Right lobe of liver (tissue), 4 donors: ENCODE results near the gene RAB8B.

ENCODE experiments used
- POLR2A ChIP-seq: fragments of 450-650 bp; IDR thresholded peaks from one replicate; pipeline ENCODE4 v1.6.1; 2017; ENCODE audit warnings: antibody characterized with exemption, mild to moderate bottlenecking
- TF ChIP-seq, protein P1 (sequence below), 4 donors: fragments of 200-600 bp in 3 of 4; fragments of 450-650 bp in 1 of 4; IDR thresholded peaks; one replicate each; pipeline versions ENCODE4 v1.5.1 to v1.8.0; 2016 to 2022; ENCODE audit warnings: antibody characterized with exemption in 4 of 4, mild to moderate bottlenecking in 2 of 4
- donor health status: DM: no; HTN: no; CAD: no.
- donor health status: DM: no; HTN: no; CAD: no.
- donor health status: DM: no; HTN: yes; CAD: no.

DNA sequence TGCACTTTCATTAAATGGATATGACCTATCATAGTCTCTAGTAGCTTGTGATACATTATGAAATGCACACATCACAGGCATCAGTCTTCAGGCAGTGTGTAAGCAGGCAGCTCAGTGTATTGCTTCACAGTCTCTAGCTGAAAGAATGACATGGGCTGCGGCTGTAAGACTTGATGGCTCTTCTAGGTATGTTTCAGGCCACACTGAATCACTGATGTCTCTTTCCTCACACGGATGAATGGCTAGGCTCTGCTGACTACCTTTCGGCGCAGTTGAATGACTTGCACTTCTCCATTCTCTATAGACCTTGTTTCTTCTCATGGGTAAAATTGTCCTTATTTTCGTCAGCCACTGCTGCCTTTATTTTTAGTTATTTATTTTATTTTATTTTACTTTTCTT is 103.4 kb downstream of the RAB8B start:
- TF ChIP-seq, protein P1, sequence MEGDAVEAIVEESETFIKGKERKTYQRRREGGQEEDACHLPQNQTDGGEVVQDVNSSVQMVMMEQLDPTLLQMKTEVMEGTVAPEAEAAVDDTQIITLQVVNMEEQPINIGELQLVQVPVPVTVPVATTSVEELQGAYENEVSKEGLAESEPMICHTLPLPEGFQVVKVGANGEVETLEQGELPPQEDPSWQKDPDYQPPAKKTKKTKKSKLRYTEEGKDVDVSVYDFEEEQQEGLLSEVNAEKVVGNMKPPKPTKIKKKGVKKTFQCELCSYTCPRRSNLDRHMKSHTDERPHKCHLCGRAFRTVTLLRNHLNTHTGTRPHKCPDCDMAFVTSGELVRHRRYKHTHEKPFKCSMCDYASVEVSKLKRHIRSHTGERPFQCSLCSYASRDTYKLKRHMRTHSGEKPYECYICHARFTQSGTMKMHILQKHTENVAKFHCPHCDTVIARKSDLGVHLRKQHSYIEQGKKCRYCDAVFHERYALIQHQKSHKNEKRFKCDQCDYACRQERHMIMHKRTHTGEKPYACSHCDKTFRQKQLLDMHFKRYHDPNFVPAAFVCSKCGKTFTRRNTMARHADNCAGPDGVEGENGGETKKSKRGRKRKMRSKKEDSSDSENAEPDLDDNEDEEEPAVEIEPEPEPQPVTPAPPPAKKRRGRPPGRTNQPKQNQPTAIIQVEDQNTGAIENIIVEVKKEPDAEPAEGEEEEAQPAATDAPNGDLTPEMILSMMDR (IDR thresholded peaks at IDR 0.05) = no peak
- no peak for TF ChIP-seq POLR2A
